GM19328 (cell line): ENCODE measurements around the gene LIMK2.
"Not testable (repeated sequence)": the region's sequence is repeated elsewhere in the genome, so short reads cannot be mapped to it uniquely, and the experiment has no call there.

ENCODE experiments used
- ATAC-seq: cut with Tn5 transposase; IDR thresholded peaks from one replicate; pipeline ENCODE4 v1.9.1; 2021; ENCODE audit warnings: mild to moderate bottlenecking, moderate library complexity; ENCODE audit not compliant: unreplicated experiment

The LIMK2 gene

DNA sequence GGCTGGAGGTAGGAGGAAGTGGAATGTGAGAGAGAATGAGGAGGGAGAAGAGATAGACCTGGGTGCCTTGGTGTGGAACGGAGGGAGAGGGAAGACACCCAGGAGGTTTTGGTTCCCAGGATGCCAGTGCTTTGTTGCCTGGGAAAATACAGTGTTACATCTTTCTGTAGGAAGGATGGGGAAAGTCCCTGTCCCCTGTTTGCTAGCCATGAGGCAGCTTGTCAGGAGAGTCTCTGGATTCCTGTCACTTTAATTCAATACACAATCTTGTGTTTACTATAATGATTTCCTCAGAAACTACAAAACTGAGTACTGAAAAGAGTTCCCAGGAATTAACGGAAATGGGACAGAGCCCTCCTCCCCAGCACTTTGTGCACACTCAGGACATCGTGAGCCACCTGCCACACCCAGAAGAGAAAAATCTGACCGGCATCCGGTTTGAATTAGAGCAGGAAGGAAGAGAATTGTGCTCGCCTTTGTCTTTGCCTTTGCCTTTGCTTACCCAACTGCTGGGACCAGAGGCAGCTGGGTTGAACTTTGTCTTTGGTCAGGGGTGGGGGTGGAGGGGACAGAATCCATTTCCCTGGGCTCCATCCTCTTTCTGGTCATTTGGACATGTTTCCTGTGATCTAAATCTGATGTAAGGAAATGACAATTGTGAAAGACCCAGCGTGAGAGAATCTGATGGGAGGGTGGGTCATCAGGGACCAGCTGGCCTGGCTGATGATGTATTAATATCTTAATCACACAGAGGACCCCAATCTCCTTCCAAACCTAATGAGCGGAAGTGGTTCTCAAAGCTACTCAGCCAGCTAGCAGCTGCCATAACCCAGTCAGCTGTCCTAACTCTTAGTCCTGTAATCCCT lies 1.3 kb upstream of the LIMK2 start:
- no peak for ATAC-seq

- ATAC-seq: no peak
Measured at GRCh38 chr22:31211482-31211861, 626 bp upstream of the LIMK2 start.

GRCh38 chr22:31212783-31213629 lies 908 bp downstream of the LIMK2 start:
- no peak for ATAC-seq

GRCh38 chr22:31215018-31215535 lies 3.0 kb downstream of the LIMK2 start:
- no peak for ATAC-seq

DNA sequence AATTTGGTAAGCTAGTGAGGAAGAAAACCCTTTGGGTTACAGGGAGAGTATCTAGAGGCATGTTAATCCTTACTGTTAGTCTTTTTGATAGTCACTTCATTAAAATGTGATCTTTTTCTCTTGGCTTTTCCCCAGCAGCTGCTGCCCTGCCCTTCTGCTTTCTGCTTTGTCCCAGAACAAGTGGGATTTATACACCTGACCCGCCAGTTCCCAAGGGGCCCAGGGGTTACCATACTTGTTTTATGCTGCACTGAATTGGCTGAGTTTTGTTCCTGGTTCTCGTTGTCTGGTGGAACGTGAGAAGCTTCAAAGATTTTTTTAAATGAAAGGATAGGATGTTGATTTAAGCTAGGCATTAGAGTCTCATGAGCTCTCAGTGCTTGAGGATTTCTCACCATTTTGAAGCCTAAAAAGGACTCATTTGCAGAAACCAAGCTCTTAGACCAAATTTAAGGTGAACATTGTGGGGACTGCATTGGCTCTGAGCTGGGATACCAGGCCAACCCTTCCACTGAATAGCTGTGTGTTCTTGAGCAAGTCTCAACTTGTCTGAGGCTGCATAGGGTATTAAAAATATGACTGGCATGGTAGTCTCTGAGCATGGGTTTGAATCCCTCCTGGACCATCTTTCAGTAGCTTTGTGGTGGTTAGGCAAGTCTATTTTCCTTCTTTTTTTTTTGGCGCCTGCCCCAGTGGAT lies 6.6 kb downstream of the LIMK2 start:
- ATAC-seq: no peak

DNA sequence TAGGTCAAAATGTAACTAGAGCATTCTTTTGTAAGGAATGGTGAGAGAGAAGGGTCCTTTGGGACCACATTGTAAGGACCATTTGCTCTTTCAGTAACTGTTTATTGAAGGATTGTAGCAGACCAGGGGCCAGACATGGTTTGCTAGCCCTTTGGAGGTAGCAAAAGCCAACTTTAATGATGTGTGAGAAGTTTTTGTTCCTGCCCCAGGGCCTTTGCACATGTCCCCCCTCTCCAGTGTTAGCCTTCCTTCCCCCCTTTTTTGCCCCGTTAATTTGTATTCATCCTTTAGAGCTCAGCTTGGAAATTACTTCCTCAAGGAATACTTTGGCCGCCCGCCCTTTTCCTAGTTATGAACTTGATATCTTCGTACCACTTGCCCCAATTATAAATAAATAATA lies 9.0 kb downstream of the LIMK2 start:
- ATAC-seq: no peak

- no peak for ATAC-seq
Measured at GRCh38 chr22:31222736-31223135, 10.6 kb downstream of the LIMK2 start.

DNA sequence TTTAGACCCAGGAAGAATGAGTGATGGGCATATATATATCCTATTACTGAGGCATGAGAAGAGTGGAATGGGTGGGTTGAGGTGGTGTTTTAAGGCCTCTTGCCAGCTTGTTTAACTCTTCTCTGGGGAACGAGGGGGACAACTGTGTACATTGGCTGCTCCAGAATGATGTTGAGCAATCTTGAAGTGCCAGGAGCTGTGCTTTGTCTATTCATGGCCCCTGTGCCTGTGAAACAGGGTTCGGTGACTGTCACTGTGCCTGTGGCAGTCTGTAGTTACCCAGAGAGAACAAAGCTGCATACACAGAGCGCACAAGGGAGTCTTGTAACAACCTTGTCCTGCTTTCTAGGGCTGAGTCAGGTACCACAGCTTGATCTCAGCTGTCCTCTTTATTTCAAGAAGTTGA lies 11.7 kb downstream of the LIMK2 start:
- ATAC-seq: no peak

DNA sequence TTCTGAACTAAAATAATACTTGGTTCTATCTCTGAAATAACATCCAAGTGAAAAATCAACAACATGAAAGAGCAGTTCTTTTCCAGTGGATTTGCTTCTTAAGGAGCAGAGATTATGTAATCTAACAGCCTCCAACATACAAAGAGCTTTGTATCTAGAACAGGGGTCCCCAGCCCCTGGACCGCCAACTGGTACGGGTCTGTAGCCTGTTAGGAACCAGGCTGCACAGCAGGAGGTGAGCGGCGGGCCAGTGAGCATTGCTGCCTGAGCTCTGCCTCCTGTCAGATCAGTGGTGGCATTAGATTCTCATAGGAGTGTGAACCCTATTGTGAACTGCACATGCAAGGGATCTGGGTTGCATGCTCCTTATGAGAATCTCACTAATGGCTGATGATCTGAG lies 12.6 kb downstream of the LIMK2 start:
- not testable (repeated sequence) for ATAC-seq

DNA sequence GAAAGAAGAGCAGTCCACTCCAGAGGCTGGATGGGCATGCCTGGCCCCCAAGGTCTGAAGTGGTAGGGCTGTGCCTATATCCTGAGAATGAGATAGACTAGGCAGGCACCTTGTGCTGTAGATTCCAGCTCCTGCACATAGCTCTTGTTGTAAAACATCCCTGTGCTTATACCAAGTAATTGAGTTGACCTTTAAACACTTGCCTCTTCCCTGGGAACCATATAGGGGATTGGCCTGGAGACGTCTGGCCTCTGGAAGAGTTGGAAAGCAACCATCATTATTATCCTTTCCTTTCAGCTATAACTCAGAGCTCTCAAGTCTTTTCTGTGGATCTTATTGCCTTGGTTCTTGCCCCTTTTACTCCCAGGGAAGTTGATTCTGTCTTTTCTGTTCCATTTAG lies 15.1 kb downstream of the LIMK2 start:
- no peak for ATAC-seq

- no peak for ATAC-seq
Measured at GRCh38 chr22:31229402-31230079, 17.4 kb downstream of the LIMK2 start.

DNA sequence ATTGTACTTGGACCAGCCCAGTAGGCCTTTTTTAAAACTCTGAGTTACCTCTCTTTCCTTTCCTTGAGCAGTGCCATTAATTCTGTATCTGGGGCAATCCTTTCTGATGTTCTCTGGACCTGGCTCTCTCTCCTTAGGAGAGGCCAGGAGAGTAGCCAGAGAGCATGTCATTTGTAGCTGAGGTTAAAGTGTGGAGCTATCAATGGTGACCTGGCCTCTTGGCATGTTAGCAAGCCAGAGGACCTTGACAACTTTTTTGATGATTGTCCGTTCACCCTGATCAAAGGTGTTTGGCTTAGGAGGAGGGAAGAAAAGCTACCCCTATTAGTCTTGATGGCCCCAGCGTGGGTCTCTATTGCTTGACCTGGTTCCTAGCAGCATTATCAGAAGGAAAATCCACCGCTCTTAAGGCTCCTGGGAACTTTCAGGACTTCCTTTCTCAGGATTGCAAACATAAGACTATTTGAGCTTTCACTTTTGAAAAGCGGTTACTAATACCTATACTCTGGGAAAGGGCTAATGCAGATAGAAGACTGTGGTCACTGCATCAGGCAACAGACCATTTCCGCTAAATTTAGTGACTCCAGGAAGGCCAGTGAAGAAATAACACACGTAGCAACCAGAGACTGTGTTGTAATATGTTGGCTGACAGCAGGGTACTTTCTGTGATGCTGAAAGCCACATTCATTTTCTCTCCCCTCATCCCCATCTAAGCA lies 18.2 kb downstream of the LIMK2 start:
- no peak for ATAC-seq

DNA sequence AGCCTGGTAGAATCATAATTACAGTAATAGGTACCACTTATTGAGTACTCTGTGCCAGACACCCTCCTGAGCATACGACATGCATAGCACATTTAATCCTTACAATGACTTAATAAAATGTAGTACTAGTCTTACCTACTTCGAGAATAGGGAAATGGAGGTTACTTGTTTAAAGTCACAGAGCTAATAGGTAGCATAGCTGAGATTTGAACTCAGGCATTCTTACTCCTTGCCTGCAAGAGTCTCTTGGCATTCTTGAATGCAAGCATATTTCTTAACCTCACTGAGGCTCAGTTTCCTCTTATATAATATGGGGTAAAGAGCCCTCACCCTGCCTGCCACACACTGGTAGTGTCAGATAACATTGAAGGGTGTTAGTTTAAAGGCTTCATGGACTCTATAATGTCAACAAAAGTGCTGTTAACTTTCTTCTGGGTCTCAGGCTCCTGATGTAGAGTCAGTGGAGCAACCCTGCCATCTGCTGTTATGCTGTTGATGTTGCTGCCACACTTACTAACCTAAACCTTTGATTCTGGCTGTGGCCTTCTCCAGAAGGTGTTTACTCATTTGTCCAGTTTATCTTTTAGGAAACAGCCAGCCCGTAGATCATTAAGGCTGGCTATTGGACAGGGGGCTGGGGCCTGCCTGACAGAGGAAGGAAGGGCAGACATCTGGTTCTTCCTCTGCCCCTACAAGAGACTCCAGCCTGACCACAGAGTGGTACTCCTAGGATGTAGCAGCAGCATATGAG lies 18.9 kb downstream of the LIMK2 start:
- no peak for ATAC-seq

DNA sequence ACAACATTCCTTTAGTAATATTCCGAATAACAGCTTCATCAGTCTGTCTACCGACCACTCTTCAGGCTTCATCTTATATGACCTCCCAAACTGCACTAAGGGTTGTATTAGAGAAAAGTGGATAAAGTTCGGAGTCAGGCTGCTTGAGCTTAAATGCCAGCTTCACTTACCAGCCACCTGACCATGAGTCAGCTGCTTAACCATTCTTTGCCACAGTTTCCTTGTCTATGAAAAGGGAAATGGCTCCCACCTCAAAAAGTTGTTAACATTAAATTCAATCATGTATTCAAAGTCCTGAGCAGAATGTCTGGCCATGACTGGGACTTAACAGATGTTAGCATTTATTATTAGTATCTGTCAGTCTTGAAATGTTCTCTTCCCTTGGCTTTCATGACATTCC lies 20.9 kb downstream of the LIMK2 start:
- no peak for ATAC-seq

DNA sequence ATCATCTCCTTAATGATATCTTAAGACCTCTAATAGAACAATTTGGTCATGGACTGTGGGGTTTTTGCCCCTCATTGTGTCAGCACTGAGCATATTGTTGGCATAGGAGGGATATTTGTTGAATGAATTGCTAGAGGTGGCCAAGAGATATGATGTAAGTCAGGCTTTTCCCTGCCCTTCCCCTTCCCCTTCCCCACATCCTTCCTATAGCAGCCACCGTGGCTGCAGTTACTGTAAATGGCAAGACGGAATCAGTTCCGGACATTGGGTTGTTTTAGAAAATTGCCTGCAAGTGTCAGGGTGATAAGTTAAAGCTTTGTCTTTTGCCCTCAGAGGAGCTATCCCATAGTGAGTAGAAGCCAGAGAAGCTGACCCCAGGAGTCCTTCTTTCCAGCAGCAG lies 23.0 kb downstream of the LIMK2 start:
- no peak for ATAC-seq

DNA sequence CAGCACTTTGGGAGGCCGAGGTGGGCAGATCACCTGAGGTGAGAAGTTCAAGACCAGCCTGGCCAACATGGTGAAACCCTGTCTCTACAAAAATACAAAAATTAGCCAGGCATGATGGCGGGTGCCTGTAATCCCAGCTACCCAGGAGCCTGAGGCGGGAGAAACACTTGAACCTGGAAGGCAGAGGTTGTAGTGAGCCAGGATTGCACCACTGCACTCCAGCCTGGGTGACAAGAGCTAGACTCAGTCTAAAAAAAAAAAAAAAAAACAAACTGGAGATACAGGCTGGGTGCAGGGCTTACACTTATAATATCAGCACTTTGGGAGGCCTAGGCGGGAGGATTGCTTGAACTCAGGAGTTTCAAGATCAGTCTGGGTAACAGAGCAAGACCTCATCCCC lies 23.9 kb downstream of the LIMK2 start:
- ATAC-seq: not testable (repeated sequence)

GRCh38 chr22:31238057-31238456 lies 26.0 kb downstream of the LIMK2 start:
- no peak for ATAC-seq

- no peak for ATAC-seq
Measured at GRCh38 chr22:31239771-31240370, 27.8 kb downstream of the LIMK2 start.

GRCh38 chr22:31241200-31241599 lies 29.1 kb downstream of the LIMK2 start:
- no peak for ATAC-seq
